HUES6 (cell line): ENCODE results near the gene GPX2.
A peak's percentile ranks its signal among the peaks of the same experiment; 100 is the strongest.
"Not testable (repeated sequence)": the region's sequence is repeated elsewhere in the genome, so short reads cannot be mapped to it uniquely, and the experiment has no call there.

ENCODE experiments used
- H3K27ac ChIP-seq: 2 replicates; pipeline ENCODE4 v1.7.0; 2013; ENCODE audit warnings: low read depth, mild to moderate bottlenecking, low read length, inconsistent platforms
- H3K27me3 ChIP-seq: 2 replicates; pipeline ENCODE4 v1.6.1; 2013; ENCODE audit warnings: low read length; ENCODE audit not compliant: control insufficient read depth, insufficient read depth
- H3K36me3 ChIP-seq: 2 replicates; pipeline ENCODE4 v1.6.1; 2013; ENCODE audit warnings: low read length; ENCODE audit not compliant: control insufficient read depth, insufficient read depth
- H3K4me1 ChIP-seq: 2 replicates; pipeline ENCODE4 v1.6.1; 2013; ENCODE audit warnings: low read length; ENCODE audit not compliant: control insufficient read depth, insufficient read depth
- H3K4me3 ChIP-seq: 2 replicates; pipeline ENCODE4 v1.5.1; 2013; ENCODE audit warnings: low read depth, low read length
- H3K9ac ChIP-seq: one replicate; pipeline ENCODE4 v1.6.1; 2013; ENCODE audit warnings: mild to moderate bottlenecking, low read length
- H3K9me3 ChIP-seq: 2 replicates; pipeline ENCODE4 v1.6.1; 2013; ENCODE audit warnings: low read depth, low read length; ENCODE audit not compliant: control insufficient read depth, insufficient read depth

GPX2 gene

DNA sequence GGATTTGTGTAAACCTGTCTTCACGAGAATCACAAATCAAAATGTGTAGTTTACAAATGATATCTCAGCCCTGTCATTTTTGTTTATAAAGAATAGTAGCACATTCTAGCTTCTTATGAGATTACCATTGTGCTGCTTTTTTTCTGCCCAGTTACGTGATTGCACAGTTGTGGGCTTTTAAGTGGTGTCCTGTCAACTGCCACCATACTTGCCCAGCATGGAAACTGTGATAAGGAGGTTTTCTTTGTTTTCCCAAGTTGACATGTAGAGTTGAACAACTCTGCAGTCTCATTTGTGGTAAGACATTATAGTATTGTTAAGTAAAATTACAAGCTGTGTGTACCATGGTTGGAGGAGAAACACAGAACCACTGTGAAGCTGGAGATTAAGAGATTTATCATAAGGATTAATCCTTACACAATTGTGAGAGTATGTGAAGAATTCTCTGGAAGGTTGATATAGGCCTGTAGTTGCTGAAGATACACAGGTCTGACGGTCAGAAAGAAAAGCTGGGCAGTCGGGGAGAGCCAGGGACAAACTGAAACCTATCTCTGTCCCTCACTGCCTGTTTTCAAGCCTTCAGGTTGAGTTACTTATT, 16.0 kb downstream of the GPX2 start:
- Histone ChIP-seq H3K4me1 (peaks cover 8% of the 10 kb centered on the region; the same call in 1 of the 2 replicates), H3K9me3 (no peaks in the 10 kb centered on the region; the same call in 1 of the 2 replicates), H3K4me3 (no peak overlapping the region), H3K27me3 (no peaks in the 10 kb centered on the region), H3K27ac (no peak overlapping the region), H3K9ac (no peak overlapping the region), H3K36me3 (peaks cover 50% of the 10 kb centered on the region)

GRCh38 chr14:64923015-64923414, 19.5 kb downstream of the GPX2 start:
- peaks cover 35% of the 10 kb centered on the region for H3K36me3 ChIP-seq
- no peaks in the 10 kb centered on the region; the same call in 1 of the 2 replicates for H3K9me3 ChIP-seq
- H3K27ac ChIP-seq = no peak overlapping the region
- H3K4me3 ChIP-seq = no peak overlapping the region
- H3K4me1 ChIP-seq = no peaks in the 10 kb centered on the region
- H3K27me3 ChIP-seq = no peaks in the 10 kb centered on the region
- H3K9ac ChIP-seq = no peak overlapping the region

GRCh38 chr14:64920465-64920864, 22.1 kb downstream of the GPX2 start:
- Histone ChIP-seq H3K9ac (no peak overlapping the region), H3K4me3 (no peak overlapping the region), H3K36me3 (peaks cover 18% of the 10 kb centered on the region), H3K9me3 (no peaks in the 10 kb centered on the region; the same call in 1 of the 2 replicates), H3K27ac (no peak overlapping the region), H3K27me3 (no peaks in the 10 kb centered on the region), H3K4me1 (peaks cover under 1% of the 10 kb centered on the region; the same call in 1 of the 2 replicates)

DNA sequence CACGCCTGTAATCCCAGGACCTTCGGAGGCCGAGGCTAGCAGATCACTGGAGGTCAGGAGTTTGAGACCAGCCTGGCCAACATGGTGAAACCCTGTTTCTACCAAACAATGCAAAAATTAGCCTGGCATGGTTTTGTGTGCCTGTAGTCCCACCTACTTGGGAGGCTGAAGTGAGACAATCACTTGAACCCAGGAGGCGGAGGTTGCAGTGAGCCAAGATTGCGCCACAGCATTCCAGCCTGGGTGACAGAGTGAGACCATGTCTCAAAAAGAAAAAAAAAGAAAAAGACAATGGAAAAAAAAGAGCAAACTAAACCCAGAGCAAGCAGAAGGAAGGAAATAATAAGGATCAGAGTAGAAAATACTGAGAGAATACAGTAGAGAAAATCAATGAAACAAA, 22.9 kb downstream of the GPX2 start:
- Histone ChIP-seq H3K4me1 (peaks cover 5% of the 10 kb centered on the region; the same call in 1 of the 2 replicates), H3K27me3 (no peaks in the 10 kb centered on the region), H3K27ac (no peak overlapping the region), H3K4me3 (no peak overlapping the region), H3K36me3 (peaks cover 10% of the 10 kb centered on the region), H3K9ac (no peak overlapping the region), H3K9me3 (no peaks in the 10 kb centered on the region; the same call in 1 of the 2 replicates)

GRCh38 chr14:64919215-64919614, 23.3 kb downstream of the GPX2 start:
- Histone ChIP-seq H3K4me3 (no peak overlapping the region), H3K36me3 (peaks cover 6% of the 10 kb centered on the region), H3K27ac (no peak overlapping the region), H3K4me1 (peaks cover 5% of the 10 kb centered on the region; the same call in 1 of the 2 replicates), H3K9ac (no peak overlapping the region), H3K9me3 (no peaks in the 10 kb centered on the region; the same call in 1 of the 2 replicates), H3K27me3 (no peaks in the 10 kb centered on the region)

DNA sequence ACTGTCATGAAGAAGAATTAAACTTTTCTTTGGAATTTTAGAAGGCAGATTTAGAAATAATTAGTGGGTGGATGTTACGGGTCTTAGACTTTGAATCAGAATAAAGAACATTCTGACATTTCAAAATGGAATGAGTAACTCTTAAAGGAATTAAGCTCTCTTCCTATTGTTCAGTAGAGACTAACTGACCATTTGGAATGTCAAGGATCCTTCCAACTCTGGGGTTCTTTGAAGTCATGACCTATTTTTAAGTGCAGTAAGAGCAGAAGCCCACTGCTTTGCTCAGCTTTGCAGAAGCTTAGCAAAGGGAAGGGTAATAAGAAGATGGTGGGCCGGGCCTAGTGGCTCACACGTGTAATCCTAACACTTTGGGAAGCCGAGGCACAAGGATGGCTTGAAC, 24.3 kb downstream of the GPX2 start:
- H3K36me3 ChIP-seq = no peaks in the 10 kb centered on the region
- peaks cover 8% of the 10 kb centered on the region; the same call in 1 of the 2 replicates for H3K4me1 ChIP-seq
- no peaks in the 10 kb centered on the region for H3K27me3 ChIP-seq
- H3K27ac ChIP-seq = no peak overlapping the region
- no peak overlapping the region for H3K9ac ChIP-seq
- H3K9me3 ChIP-seq = no peaks in the 10 kb centered on the region; the same call in 1 of the 2 replicates
- H3K4me3 ChIP-seq = no peak overlapping the region

DNA sequence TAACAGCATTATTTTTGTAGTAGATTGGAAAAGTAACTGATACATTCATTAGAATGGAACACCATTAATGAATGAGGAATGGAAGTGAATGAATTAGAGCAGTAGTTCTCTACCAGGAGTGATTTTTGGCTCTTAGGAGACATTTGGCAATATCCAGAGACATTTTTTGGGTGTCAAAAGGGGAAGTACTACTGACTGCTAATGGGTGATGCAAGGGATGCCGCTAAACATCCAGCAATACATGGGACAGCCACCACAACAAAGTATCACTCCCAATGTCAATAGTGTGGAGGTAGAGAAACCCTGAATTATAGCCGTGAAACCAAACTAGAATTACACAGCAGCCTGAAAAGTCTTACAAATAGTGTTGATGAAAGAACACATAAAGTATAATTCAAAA, 26.7 kb downstream of the GPX2 start:
- H3K4me3 ChIP-seq = no peak overlapping the region; the same call in 1 of the 2 replicates
- no peak overlapping the region for H3K27ac ChIP-seq
- no peak overlapping the region for H3K9ac ChIP-seq
- H3K36me3 ChIP-seq = no peaks in the 10 kb centered on the region
- peaks cover 8% of the 10 kb centered on the region; the same call in 1 of the 2 replicates for H3K4me1 ChIP-seq
- H3K9me3 ChIP-seq = no peaks in the 10 kb centered on the region
- no peaks in the 10 kb centered on the region for H3K27me3 ChIP-seq

DNA sequence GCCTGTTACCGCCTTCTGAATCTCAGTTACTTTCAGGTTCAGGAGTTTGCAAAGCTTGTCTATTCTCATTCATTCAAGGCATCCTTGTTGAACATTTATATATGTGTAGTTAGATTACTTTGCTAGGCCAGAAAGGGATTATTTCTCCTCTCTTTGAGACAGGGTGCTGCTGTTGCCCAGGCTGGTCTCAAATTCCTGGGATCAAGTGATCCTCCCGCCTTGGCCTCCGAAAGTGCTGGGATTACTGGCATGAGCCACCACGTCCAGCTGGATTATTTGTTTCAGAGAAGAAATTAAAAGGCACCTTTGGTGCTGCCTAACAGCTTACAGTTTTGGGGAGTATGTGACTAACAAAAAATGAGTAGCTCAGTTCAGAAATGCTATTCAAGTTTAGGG, 27.5 kb downstream of the GPX2 start:
- no peaks in the 10 kb centered on the region for H3K36me3 ChIP-seq
- no peaks in the 10 kb centered on the region for H3K27me3 ChIP-seq
- peak overlapping the region; percentile 92 for H3K27ac ChIP-seq
- peak overlapping the region; percentile 97 for H3K9ac ChIP-seq
- peaks cover 8% of the 10 kb centered on the region; the same call in 1 of the 2 replicates for H3K4me1 ChIP-seq
- H3K4me3 ChIP-seq = peak overlapping the region; percentile 93
- no peaks in the 10 kb centered on the region for H3K9me3 ChIP-seq

DNA sequence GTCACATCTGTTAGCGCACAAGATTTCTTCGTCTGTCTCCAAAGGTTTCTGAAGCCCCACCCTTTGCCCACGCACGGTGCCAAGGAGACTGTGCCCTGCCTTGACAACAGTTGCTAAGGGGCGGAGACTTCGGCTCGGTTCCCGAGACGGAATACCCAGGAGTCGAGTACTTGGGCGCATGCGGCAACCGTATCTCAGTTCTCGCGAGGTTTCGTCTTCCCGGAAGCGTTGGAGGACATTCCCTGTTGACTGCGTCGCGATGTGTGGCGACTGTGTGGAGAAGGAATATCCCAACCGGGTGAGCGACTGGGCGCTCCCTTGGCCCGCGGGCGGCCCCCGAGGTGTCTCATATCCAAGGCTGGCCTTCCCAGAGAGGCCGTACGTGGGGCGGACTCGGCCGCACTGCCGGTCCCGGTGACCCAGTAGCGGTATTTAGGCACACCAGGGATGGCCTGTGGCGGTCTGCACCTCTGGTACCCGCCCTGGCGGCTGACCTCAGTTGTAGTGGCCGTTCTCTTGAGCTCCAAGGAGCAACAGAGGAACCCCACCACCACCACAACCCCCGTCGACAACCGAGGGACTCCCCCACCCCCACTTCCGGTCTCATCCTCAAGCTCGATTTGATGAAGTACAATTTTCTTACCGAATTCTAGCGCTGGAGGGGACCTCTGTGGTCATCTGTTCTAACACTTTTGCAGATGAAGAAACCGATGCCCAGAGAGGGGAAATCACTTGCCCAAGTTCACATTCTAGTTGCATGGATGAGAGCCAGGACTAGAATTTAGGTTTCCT, 28.1 kb downstream of the GPX2 start, which contains the start of gene CHURC1:
TSS of gene CHURC1 (plus strand) at position 219 of the 792 bp plus-strand sequence. CDS start at position 260, 41 bp downstream.
- peak within 1 kb of the TSS; percentile 93 for H3K4me3 ChIP-seq
- H3K9me3 ChIP-seq = no peaks in the 10 kb centered on the region
- peak within 1 kb of the TSS; percentile 97 for H3K9ac ChIP-seq
- no peaks in the 10 kb centered on the region for H3K36me3 ChIP-seq
- H3K27ac ChIP-seq = peak within 1 kb of the TSS; percentile 92
- no peaks in the 10 kb centered on the region for H3K27me3 ChIP-seq
- peaks cover 8% of the 10 kb centered on the region; the same call in 1 of the 2 replicates for H3K4me1 ChIP-seq

GRCh38 chr14:64913477-64913876, 29.1 kb downstream of the GPX2 start:
- peak overlapping the region; percentile 93; the same call in 1 of the 2 replicates for H3K4me3 ChIP-seq
- not testable (repeated sequence) for H3K27ac ChIP-seq, H3K27me3 ChIP-seq, H3K36me3 ChIP-seq, H3K9me3 ChIP-seq, H3K9ac ChIP-seq, H3K4me1 ChIP-seq

GRCh38 chr14:64912261-64912660, 30.3 kb downstream of the GPX2 start:
- Histone ChIP-seq H3K4me1 (peaks cover 8% of the 10 kb centered on the region; the same call in 1 of the 2 replicates), H3K27me3 (no peaks in the 10 kb centered on the region), H3K9me3 (no peaks in the 10 kb centered on the region), H3K9ac (no peak overlapping the region), H3K36me3 (no peaks in the 10 kb centered on the region), H3K27ac (no peak overlapping the region), H3K4me3 (no peak overlapping the region)
